Erythroblast (primary cell): ENCODE data around the gene RCAN2.

Experiments
- GATA1 ChIP-seq: IDR thresholded peaks from 2 replicates; pipeline ENCODE4 v1.6.1; 2011; ENCODE audit warnings: low read depth, mild to moderate bottlenecking, control low read depth, low read length, moderate library complexity
- POLR2A ChIP-seq: IDR thresholded peaks from 2 replicates; pipeline ENCODE4 v1.6.1; 2011; ENCODE audit warnings: mild to moderate bottlenecking, low read length

GRCh38 chr6:46377209-46377608 lies 114.0 kb downstream of the RCAN2 start:
- TF ChIP-seq POLR2A, result no peak
- no peak for TF ChIP-seq GATA1
